ENCODE measurements around the gene ZFP1.
"Not testable (repeated sequence)": the region's sequence is repeated elsewhere in the genome, so short reads cannot be mapped to it uniquely, and the experiment has no call there.

ZFP1 gene

GRCh38 chr16:75160386-75160785 lies 12.1 kb downstream of the ZFP1 start:
- DNase-seq: no peak

- no peak for DNase-seq
These were observed 21.6 kb downstream of the ZFP1 start for GRCh38 chr16:75169899-75170405.

GRCh38 chr16:75172578-75172977 lies 24.3 kb downstream of the ZFP1 start:
- no peak for DNase-seq

- no peak for DNase-seq
These were observed 26.8 kb downstream of the ZFP1 start for GRCh38 chr16:75175074-75175473.

- DNase-seq: no peak
These were observed 28.6 kb downstream of the ZFP1 start for GRCh38 chr16:75176926-75177325.

GRCh38 chr16:75179208-75179607 lies 30.9 kb downstream of the ZFP1 start:
- no peak for DNase-seq

- DNase-seq: no peak
These were observed 33.3 kb downstream of the ZFP1 start for GRCh38 chr16:75181630-75182029.

- DNase-seq: no peak
These were observed 40.6 kb downstream of the ZFP1 start for GRCh38 chr16:75188832-75189477.

GRCh38 chr16:75189638-75190245 lies 41.4 kb downstream of the ZFP1 start:
- no peak for DNase-seq

GRCh38 chr16:75192606-75193264 lies 44.4 kb downstream of the ZFP1 start:
- DNase-seq: no peak

- no peak for DNase-seq
These were observed 44.9 kb downstream of the ZFP1 start for GRCh38 chr16:75193265-75193650.

- DNase-seq: no peak
These were observed 45.6 kb downstream of the ZFP1 start for GRCh38 chr16:75193730-75194444.

GRCh38 chr16:75195811-75196790 lies 47.8 kb downstream of the ZFP1 start:
- no peak for DNase-seq

- no peak for DNase-seq
These were observed 48.5 kb downstream of the ZFP1 start for GRCh38 chr16:75196836-75197235.

- no peak for DNase-seq
These were observed 49.3 kb downstream of the ZFP1 start for GRCh38 chr16:75197522-75198134.

GRCh38 chr16:75198135-75198600 lies 49.8 kb downstream of the ZFP1 start:
- DNase-seq: no peak

- no peak for DNase-seq
These were observed 53.8 kb downstream of the ZFP1 start for GRCh38 chr16:75202069-75202590.

- no peak for DNase-seq
These were observed 54.8 kb downstream of the ZFP1 start for GRCh38 chr16:75203096-75203495.

GRCh38 chr16:75203667-75204409 lies 55.5 kb downstream of the ZFP1 start:
- no peak for DNase-seq

- DNase-seq: no peak
These were observed 56.1 kb downstream of the ZFP1 start for GRCh38 chr16:75204410-75204758.

- DNase-seq: not testable (repeated sequence)
These were observed 56.6 kb downstream of the ZFP1 start for GRCh38 chr16:75204905-75205304.
